GM12892 (cell line): Measurements from ENCODE around the gene GAB2.

Experiments
- POLR2A ChIP-seq: IDR thresholded peaks from 2 replicates; pipeline ENCODE4 v1.6.1; 2011; ENCODE audit warnings: low read depth, low read length, control low read depth
- TAF1 ChIP-seq: IDR thresholded peaks from 2 replicates; pipeline ENCODE4 v1.6.1; 2011; ENCODE audit warnings: low read depth, mild to moderate bottlenecking, control low read depth, low read length, borderline replicate concordance

GRCh38 chr11:78295347-78295746 lies 122.3 kb downstream of the GAB2 start:
- TF ChIP-seq POLR2A (no peak), TAF1 (no peak)
